22Rv1 (cell line): ENCODE data around the gene MPP7.

Experiments used
- CTCF ChIP-seq: fragments of 450-650 bp; IDR thresholded peaks from 2 replicates; pipeline ENCODE4 v1.5.1; 2017; ENCODE audit warnings: mild to moderate bottlenecking
- ZFX ChIP-seq: fragments of 450-650 bp; IDR thresholded peaks from 2 replicates; pipeline ENCODE4 v1.6.1; 2017; ENCODE audit warnings: antibody characterized with exemption, borderline replicate concordance

GRCh38 chr10:28281726-28282315 lies 21.0 kb downstream of the MPP7 start:
- TF ChIP-seq CTCF: no peak
- no peak for TF ChIP-seq ZFX
